Activated CD8-positive, alpha-beta memory T cell treated with anti-CD3 and anti-CD28 coated beads, Interleukin-2, amount 50 U/mL, for 24 hours (primary cell): ENCODE measurements around the gene TMEM163.
"Not testable (repeated sequence)": the region's sequence is repeated elsewhere in the genome, so short reads cannot be mapped to it uniquely, and the experiment has no call there.

ENCODE experiments used
- DNase-seq: peaks from one replicate; pipeline ENCODE4 v3.0.0-alpha.2; 2020; ENCODE audit errors: extremely low read depth

Gene TMEM163

GRCh38 chr2:134723742-134724141 lies 4.9 kb upstream of the TMEM163 start:
- not testable (repeated sequence) for DNase-seq

GRCh38 chr2:134722728-134723127 lies 3.9 kb upstream of the TMEM163 start:
- DNase-seq: no peak

- no peak for DNase-seq
Measured at GRCh38 chr2:134721596-134721995, 2.8 kb upstream of the TMEM163 start.

GRCh38 chr2:134718023-134718816 lies 580 bp downstream of the TMEM163 start:
- no peak for DNase-seq

GRCh38 chr2:134717286-134718022 lies 1.3 kb downstream of the TMEM163 start:
- no peak for DNase-seq

GRCh38 chr2:134716721-134717243 lies 2.0 kb downstream of the TMEM163 start:
- no peak for DNase-seq

- no peak for DNase-seq
Measured at GRCh38 chr2:134715932-134716643, 2.7 kb downstream of the TMEM163 start.

GRCh38 chr2:134714228-134714627 lies 4.6 kb downstream of the TMEM163 start:
- DNase-seq: no peak

GRCh38 chr2:134713606-134714005 lies 5.2 kb downstream of the TMEM163 start:
- DNase-seq: no peak

GRCh38 chr2:134713176-134713575 lies 5.6 kb downstream of the TMEM163 start:
- DNase-seq: no peak

GRCh38 chr2:134712736-134713135 lies 6.1 kb downstream of the TMEM163 start:
- DNase-seq: no peak

- no peak for DNase-seq
Measured at GRCh38 chr2:134712299-134712698, 6.5 kb downstream of the TMEM163 start.

- no peak for DNase-seq
Measured at GRCh38 chr2:134711692-134712091, 7.1 kb downstream of the TMEM163 start.

GRCh38 chr2:134707330-134707676 lies 11.5 kb downstream of the TMEM163 start:
- DNase-seq: no peak

- DNase-seq: no peak
Measured at GRCh38 chr2:134706587-134707329, 12.0 kb downstream of the TMEM163 start.

- no peak for DNase-seq
Measured at GRCh38 chr2:134705861-134706586, 12.8 kb downstream of the TMEM163 start.

GRCh38 chr2:134704173-134704572 lies 14.6 kb downstream of the TMEM163 start:
- no peak for DNase-seq

GRCh38 chr2:134703426-134703825 lies 15.4 kb downstream of the TMEM163 start:
- DNase-seq: no peak

GRCh38 chr2:134700730-134701129 lies 18.1 kb downstream of the TMEM163 start:
- no peak for DNase-seq

GRCh38 chr2:134694411-134694810 lies 24.4 kb downstream of the TMEM163 start:
- DNase-seq: no peak
